Kidney (tissue), 14 donors: Measurements from ENCODE around the gene TMEM178A. TPM values are rescaled to one million over a fixed set of nuclear protein-coding genes. Genes with fewer than 3 reads are reported as not detected.

Experiments
- DNase-seq, 5 donors: peaks; one replicate each; pipeline ENCODE4 v3.0.0-alpha.2; 2013 to 2020
- FAIRE-seq: peaks from 2 replicates; lab custom pipeline; 2012; peaks lifted over from hg19 to GRCh38; lab: Jason Lieb, UNC
- H3K27ac ChIP-seq, 2 donors: one replicate each; pipeline ENCODE4 v1.7.0; 2013; ENCODE audit warnings: low read depth in 2 of 2, low read length in 2 of 2, inconsistent platforms in 1 of 2
- H3K27me3 ChIP-seq: one replicate; pipeline ENCODE4 v1.7.1; 2013; ENCODE audit warnings: low read length, inconsistent platforms; ENCODE audit not compliant: control insufficient read depth, insufficient read depth
- H3K36me3 ChIP-seq, 3 donors: one replicate each; pipeline versions ENCODE4 v1.7.0 to v1.7.1; 2013; ENCODE audit warnings: low read length in 3 of 3, control low read depth in 1 of 3, inconsistent platforms in 1 of 3; ENCODE audit not compliant: insufficient read depth in 3 of 3, control insufficient read depth in 2 of 3
- H3K4me1 ChIP-seq, 3 donors: one replicate each; pipeline versions ENCODE4 v1.7.0 to v1.7.1; 2013; ENCODE audit warnings: low read length in 3 of 3, inconsistent platforms in 1 of 3, low read depth in 1 of 3; ENCODE audit not compliant: control insufficient read depth in 2 of 3, insufficient read depth in 2 of 3
- H3K4me3 ChIP-seq, 3 donors: one replicate each; pipeline versions ENCODE4 v1.7.0 to v1.8.1; 2013; ENCODE audit warnings: low read length in 3 of 3, control low read depth in 1 of 3, inconsistent platforms in 1 of 3
- H3K9ac ChIP-seq, 3 donors: one replicate each; pipeline versions ENCODE4 v1.7.0 to v1.7.1; 2013; ENCODE audit warnings: low read length in 3 of 3, control low read depth in 1 of 3, inconsistent platforms in 1 of 3
- H3K9me3 ChIP-seq, 3 donors: one replicate each; pipeline versions ENCODE4 v1.7.0 to v1.7.1; 2013; ENCODE audit warnings: low read length in 3 of 3, control low read depth in 1 of 3, inconsistent platforms in 1 of 3; ENCODE audit not compliant: control insufficient read depth in 2 of 3, insufficient read depth in 1 of 3
- intact Hi-C: fragments of 100-400 bp; cut with DNase I; formaldehyde crosslinking; loops from one replicate; pipeline ENCODE4 v1.11.1; 2022
- polyA plus RNA-seq: library from polyadenylated mRNA; stranded (reverse); fragments of 350-450 nt; fragmentation: Illumina TruSeq; extraction: RNeasy Lipid Tissue Mini Kit (QIAGEN cat#74804); gene quantifications from one replicate; pipeline ENCODE4 v1.2.3, GENCODE V29; 2014; ENCODE audit warnings: low read depth, low replicate concordance; ENCODE audit not compliant: insufficient read depth
- total RNA-seq: library from RNA; stranded (reverse); fragmentation: NEBNext Ultra II Directional; extraction: Animal tissue kit (Norgen Biotek cat#: 25700); gene quantifications from one replicate; pipeline ENCODE4 v1.2.1, GENCODE V29; 2021
- TF ChIP-seq, protein P1 (sequence below): IDR thresholded peaks from 3 replicates; pipeline ENCODE4 v1.5.1; 2012; ENCODE audit warnings: mild to moderate bottlenecking, moderate library complexity, borderline replicate concordance; ENCODE audit not compliant: insufficient read depth; ENCODE audit errors: extremely low read depth
- donor health status: control.
- donor health status: control.
- donor health status: control.
- donor health status: control.
- donor health status: control.
- donor health status: DM: yes; HTN: yes; CAD: no.
- donor health status: Normal renal cell carcinoma (clear cell type).

Gene TMEM178A
- total and polyA plus RNA-seq, 2 donors from 2014 or later, result 5.7 to 48.0 TPM

DNA sequence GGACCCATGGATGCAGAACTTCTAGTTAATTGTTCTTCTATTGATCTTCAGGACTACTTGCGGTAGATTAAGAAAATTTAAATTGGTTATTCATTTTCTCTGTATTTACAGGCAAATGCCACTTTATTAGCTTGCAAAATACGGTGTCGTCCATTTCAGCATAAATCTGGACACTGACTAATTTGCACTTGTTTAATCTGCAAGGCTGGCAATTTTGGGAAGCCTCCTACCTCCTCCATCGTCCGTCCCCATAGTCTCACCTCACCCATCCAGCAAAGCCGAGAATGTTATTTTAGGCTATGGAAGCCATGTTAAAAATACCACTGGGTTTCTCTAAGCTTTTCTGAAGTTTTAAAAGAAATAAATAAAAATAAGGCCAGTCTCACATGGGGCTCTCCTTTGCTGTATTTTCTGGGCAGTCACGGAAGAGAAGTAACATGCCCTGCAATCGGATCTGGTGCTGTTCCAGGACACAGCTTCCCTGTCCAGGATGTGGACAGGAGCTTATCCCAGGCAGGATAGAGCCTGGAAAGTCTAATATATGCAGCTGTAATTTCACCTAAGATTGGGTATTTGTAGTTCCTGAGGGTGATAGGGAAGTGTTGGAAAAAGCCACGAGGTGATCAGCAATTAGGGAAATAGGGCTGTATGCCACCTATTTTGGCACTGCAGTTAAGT lies 17.4 kb downstream of the TMEM178A start:
- peak in 1 of 5 donors; percentile 42 for DNase-seq
- H3K4me3 ChIP-seq, result no peak overlapping the region
- H3K36me3 ChIP-seq, result no peaks in the 10 kb centered on the region
- H3K4me1 ChIP-seq, result peaks cover 0 to 2% (median 0%) of the 10 kb centered on the region in 3 donors
- H3K27me3 ChIP-seq, result no peaks in the 10 kb centered on the region
- no peak overlapping the region for H3K27ac ChIP-seq
- no peaks in the 10 kb centered on the region for H3K9me3 ChIP-seq
- FAIRE-seq, result no peak
- TF ChIP-seq, protein P1, sequence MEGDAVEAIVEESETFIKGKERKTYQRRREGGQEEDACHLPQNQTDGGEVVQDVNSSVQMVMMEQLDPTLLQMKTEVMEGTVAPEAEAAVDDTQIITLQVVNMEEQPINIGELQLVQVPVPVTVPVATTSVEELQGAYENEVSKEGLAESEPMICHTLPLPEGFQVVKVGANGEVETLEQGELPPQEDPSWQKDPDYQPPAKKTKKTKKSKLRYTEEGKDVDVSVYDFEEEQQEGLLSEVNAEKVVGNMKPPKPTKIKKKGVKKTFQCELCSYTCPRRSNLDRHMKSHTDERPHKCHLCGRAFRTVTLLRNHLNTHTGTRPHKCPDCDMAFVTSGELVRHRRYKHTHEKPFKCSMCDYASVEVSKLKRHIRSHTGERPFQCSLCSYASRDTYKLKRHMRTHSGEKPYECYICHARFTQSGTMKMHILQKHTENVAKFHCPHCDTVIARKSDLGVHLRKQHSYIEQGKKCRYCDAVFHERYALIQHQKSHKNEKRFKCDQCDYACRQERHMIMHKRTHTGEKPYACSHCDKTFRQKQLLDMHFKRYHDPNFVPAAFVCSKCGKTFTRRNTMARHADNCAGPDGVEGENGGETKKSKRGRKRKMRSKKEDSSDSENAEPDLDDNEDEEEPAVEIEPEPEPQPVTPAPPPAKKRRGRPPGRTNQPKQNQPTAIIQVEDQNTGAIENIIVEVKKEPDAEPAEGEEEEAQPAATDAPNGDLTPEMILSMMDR, result no peak
- intact Hi-C loops, result no loop called here
- H3K9ac ChIP-seq, result no peak overlapping the region

DNA sequence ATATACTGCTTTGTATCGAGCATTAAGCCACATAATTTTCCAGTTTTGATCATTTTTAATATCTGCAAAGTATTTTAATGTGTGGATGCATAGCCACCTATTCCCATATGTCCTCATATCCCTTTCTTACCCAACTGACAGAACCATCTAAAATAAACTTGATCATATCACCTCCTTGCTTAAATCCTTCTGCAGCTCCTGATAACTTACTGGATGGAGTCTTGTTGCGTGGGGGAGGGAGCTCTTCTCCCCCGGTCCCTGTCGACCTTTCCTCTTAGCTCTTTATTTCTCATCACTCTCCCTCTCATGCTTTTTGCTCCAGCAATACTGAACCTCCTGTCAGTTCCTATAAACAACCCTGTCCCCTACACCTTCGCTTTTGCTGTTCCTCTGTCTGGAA lies 18.7 kb downstream of the TMEM178A start:
- DNase-seq (peak in 1 of 5 donors; percentile 29), FAIRE-seq (no peak)

DNA sequence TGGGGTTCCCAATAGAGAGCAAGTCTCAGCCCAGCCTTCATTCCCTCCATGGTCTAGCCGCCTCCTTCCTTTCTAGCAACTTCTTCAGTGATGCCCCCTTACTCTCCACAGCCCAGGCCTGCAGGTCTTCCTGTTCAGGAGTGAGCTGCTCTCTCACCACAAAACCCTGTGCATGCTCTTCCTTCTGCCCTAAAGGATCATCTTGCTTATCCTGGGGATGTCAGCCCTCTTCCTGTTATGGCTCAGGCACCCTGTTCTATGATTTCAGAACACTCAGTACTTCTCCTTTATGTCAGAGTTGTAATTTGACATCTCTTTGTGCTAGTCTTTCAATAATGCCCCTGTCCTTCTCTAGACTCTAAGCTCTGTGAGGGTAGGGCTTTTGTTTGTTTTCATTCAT lies 19.4 kb downstream of the TMEM178A start:
- no peaks in the 10 kb centered on the region for H3K27me3 ChIP-seq
- H3K27ac ChIP-seq, result no peak overlapping the region
- TF ChIP-seq, protein P1, result no peak
- DNase-seq, result no peak
- FAIRE-seq, result no peak
- no peaks in the 10 kb centered on the region for H3K9me3 ChIP-seq
- H3K4me1 ChIP-seq, result peaks cover 0 to 2% (median 0%) of the 10 kb centered on the region in 3 donors
- no peaks in the 10 kb centered on the region for H3K36me3 ChIP-seq
- H3K9ac ChIP-seq, result no peak overlapping the region
- H3K4me3 ChIP-seq, result no peak overlapping the region
- intact Hi-C loops, result no loop called here

More for the DNA sequence above, 18.7 kb downstream of the TMEM178A start:
- Histone ChIP-seq H3K4me1 (peaks cover 0 to 2% (median 0%) of the 10 kb centered on the region in 3 donors), H3K4me3 (no peak overlapping the region), H3K27ac (no peak overlapping the region), H3K36me3 (no peaks in the 10 kb centered on the region), H3K9ac (no peak overlapping the region), H3K27me3 (no peaks in the 10 kb centered on the region), H3K9me3 (no peaks in the 10 kb centered on the region)
- TF ChIP-seq, protein P1, result no peak
- intact Hi-C loops, result no loop called here
